ENCODE measurements around the gene ITGAV. TPM values are rescaled to one million over a fixed set of nuclear protein-coding genes. Genes with fewer than 3 reads are reported as not detected.

Gene ITGAV
- total RNA-seq, 1 experiment from 2014 or later, result 26.9 TPM

DNA sequence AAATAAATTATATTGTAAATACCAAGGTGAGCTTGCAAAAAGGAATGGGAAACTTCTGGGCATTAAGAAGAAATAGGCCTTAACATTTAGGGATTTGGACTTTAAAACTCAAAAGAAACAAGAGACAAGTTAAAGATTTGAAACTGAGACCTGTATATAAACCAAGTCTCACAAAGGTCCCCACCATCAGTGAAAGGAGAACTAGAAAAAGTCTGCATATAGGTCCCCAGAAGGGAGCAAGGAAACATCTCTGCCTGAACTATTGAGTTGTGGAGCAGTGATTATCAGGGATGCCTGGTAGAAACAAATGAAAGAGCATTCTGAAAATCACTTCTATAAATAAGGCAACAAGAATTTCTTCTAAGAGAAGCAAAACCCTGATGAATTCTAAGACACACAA is 30.5 kb upstream of the ITGAV start:
- H3K9me3 Mint-ChIP-seq, result peaks cover 6 to 8% of the 10 kb centered on the region in 2 experiments; a peak in 4 of 5 replicates
- Histone ChIP-seq H3K4ac (ENCODE audit: low read depth, low read length) (no peak overlapping the region), H2AFZ (ENCODE audit: low read length) (no peak overlapping the region), H3K23me2 (ENCODE audit: insufficient read length, low read depth, low read length, poor library complexity, severe bottlenecking) (no peaks in the 10 kb centered on the region), H3K18ac (ENCODE audit: insufficient read length, low read depth, low read length) (no peak overlapping the region), H3K9me3 (ENCODE audit: control insufficient read depth, low read depth, low read length) (no peaks in the 10 kb centered on the region), H3K79me2 (ENCODE audit: insufficient read depth, low read length) (no peaks in the 10 kb centered on the region), H3K27me3 (ENCODE audit: insufficient read depth, low read length) (no peaks in the 10 kb centered on the region), H3K4me2 (ENCODE audit: insufficient read depth, insufficient read length, low read length) (no peak overlapping the region), H2AK5ac (ENCODE audit: insufficient read length, low read length) (no peak overlapping the region), H2BK15ac (ENCODE audit: low read depth, low read length) (no peak overlapping the region), H2BK20ac (ENCODE audit: low read depth, low read length, poor library complexity, severe bottlenecking) (no peak overlapping the region), H4K91ac (ENCODE audit: insufficient read length, low read depth, low read length) (no peak overlapping the region), H2BK120ac (ENCODE audit: low read depth, low read length, poor library complexity, severe bottlenecking) (no peak overlapping the region), H3K4me1 (ENCODE audit: insufficient read depth, low read length) (no peaks in the 10 kb centered on the region), H3K23ac (ENCODE audit: insufficient read length, low read depth, low read length) (no peak overlapping the region), H3K79me1 (ENCODE audit: insufficient read depth, low read depth, low read length, poor library complexity, severe bottlenecking) (no peaks in the 10 kb centered on the region), H4K20me1 (ENCODE audit: control insufficient read depth, insufficient read depth, insufficient read length) (no peaks in the 10 kb centered on the region), H3K27ac (ENCODE audit: insufficient read length, low read depth, low read length) (no peak overlapping the region), H4K5ac (ENCODE audit: insufficient read length, low read depth, low read length) (no peak overlapping the region), H2BK5ac (ENCODE audit: insufficient read length, low read length) (no peak overlapping the region), H3K14ac (ENCODE audit: insufficient read depth, low read length) (no peak overlapping the region), H2BK12ac (ENCODE audit: insufficient read length, low read depth, low read length) (no peak overlapping the region), H3K56ac (ENCODE audit: insufficient read length, low read depth, low read length) (no peak overlapping the region), H3T11ph (ENCODE audit: low read length) (no peak overlapping the region), H3K9ac (ENCODE audit: extremely low read depth, insufficient read length, low read length) (no peak overlapping the region), H4K8ac (replicated peaks; ENCODE audit: insufficient read length, low read depth, low read length) (no peak overlapping the region)
- peaks cover 0 to 8% (median 5%) of the 10 kb centered on the region in 3 experiments; a peak in 5 of 7 replicates for H3K36me3 Mint-ChIP-seq (ENCODE audit: insufficient read depth in 1 of 3, low read depth in 3 of 3)
- no peak for TF ChIP-seq CTCF (conservative IDR thresholded peaks at IDR 0.05)
- no peak for DNase-seq
- H3K4me3 Mint-ChIP-seq, result no peak overlapping the region
- no peaks in the 10 kb centered on the region for H3K4me1 Mint-ChIP-seq
- H3K27me3 Mint-ChIP-seq (ENCODE audit: low read depth), result no peaks in the 10 kb centered on the region
- no peak overlapping the region for H3K27ac Mint-ChIP-seq
